K562 (cell line): Measurements from ENCODE around the gene SRPK2.

Source experiments
- BRCA1 ChIP-seq, 2 experiments: fragments of 450-650 bp in 1 of 2; sonication (generic) in 1 of 2; formaldehyde crosslinking in 1 of 2; IDR thresholded peaks; 2 replicates each; pipeline versions ENCODE4 v1.5.0 to v1.6.1; 2017 to 2020; ENCODE audit warnings: mild to moderate bottlenecking in 1 of 2, missing genetic modification reagents in 1 of 2
- EP300 ChIP-seq: IDR thresholded peaks from 2 replicates; pipeline ENCODE4 v1.6.1; 2012; ENCODE audit warnings: low read length, improper control_type of control experiment
- FOXA3 ChIP-seq, 2 experiments: fragments of 450-650 bp in 1 of 2; sonication (generic) in 1 of 2; formaldehyde crosslinking; IDR thresholded peaks in 1 of 2; conservative IDR thresholded peaks in 1 of 2; 2 replicates each; pipeline versions ENCODE4 v1.4.0 to v1.8.0; 2020 to 2022; ENCODE audit warnings: mild to moderate bottlenecking in 2 of 2, missing genetic modification reagents in 1 of 2
- GATA2 ChIP-seq: sonication (generic); formaldehyde crosslinking; IDR thresholded peaks from 2 replicates; pipeline ENCODE4 v1.4.0; 2020; ENCODE audit warnings: mild to moderate bottlenecking, missing genetic modification reagents
- GATAD2B ChIP-seq: fragments of 450-650 bp; IDR thresholded peaks from 2 replicates; pipeline ENCODE4 v1.6.1; 2017; ENCODE audit warnings: mild to moderate bottlenecking, borderline replicate concordance
- SPI1 ChIP-seq: IDR thresholded peaks from 2 replicates; pipeline ENCODE4 v1.6.1; 2011; ENCODE audit warnings: low read depth, low read length, control low read depth, borderline replicate concordance
- TAF1 ChIP-seq: IDR thresholded peaks from 2 replicates; pipeline ENCODE4 v1.6.1; 2011; ENCODE audit warnings: mild to moderate bottlenecking, low read length, moderate library complexity; ENCODE audit not compliant: insufficient read depth, control insufficient read depth, severe bottlenecking; ENCODE audit errors: extremely low read depth
- TCF7L2 ChIP-seq: fragments of 150-350 bp; IDR thresholded peaks from 2 replicates; pipeline ENCODE4 v1.6.1; 2016; ENCODE audit warnings: low read depth, mild to moderate bottlenecking, low read length, moderate library complexity
- TEAD4 ChIP-seq, 2 experiments: sonication (generic) in 1 of 2; formaldehyde crosslinking in 1 of 2; IDR thresholded peaks; 2 replicates each; pipeline versions ENCODE4 v1.6.1 to v1.8.0; 2012 to 2022; ENCODE audit warnings: borderline replicate concordance in 1 of 2, inconsistent platforms in 1 of 2, low read length in 1 of 2, mild to moderate bottlenecking in 1 of 2, missing genetic modification reagents in 1 of 2
- ZNF589 ChIP-seq: fragments of 200-800 bp; sonication (Bioruptor generic); IDR thresholded peaks from 2 replicates; pipeline ENCODE4 v1.6.1; 2016; ENCODE audit warnings: low read depth, missing genetic modification characterization, missing compliant biosample characterization

- TF ChIP-seq ZNF589 (CRISPR knock-in tag), result peak; percentile 46; the same call in 1 of the 2 replicates
- no peak for TF ChIP-seq TCF7L2
- TF ChIP-seq BRCA1 (IDR thresholded peaks at IDR 0.05), result no peak
- TF ChIP-seq BRCA1 (CRISPR knock-in tag; IDR thresholded peaks at IDR 0.05), result no peak
- no peak for TF ChIP-seq SPI1
- TF ChIP-seq GATAD2B, result 0 out of 2 replicates have a peak, but pooled peaks have one; percentile 29
- TF ChIP-seq EP300, result peak; percentile 31; the same call in 1 of the 2 replicates
- no peak for TF ChIP-seq FOXA3 (CRISPR knock-in tag; conservative IDR thresholded peaks at IDR 0.05 in 1 of 2, IDR thresholded peaks at IDR 0.05 in 1 of 2)
- 0 out of 2 replicates have a peak, but pooled peaks have one; percentile 17 for TF ChIP-seq GATA2 (CRISPR knock-in tag)
- no peak for TF ChIP-seq TAF1
- TF ChIP-seq TEAD4 (IDR thresholded peaks at IDR 0.05; ENCODE audit: low read length), result 0 out of 2 replicates have a peak, but pooled peaks have one; percentile 20
- no peak for TF ChIP-seq TEAD4 (CRISPR knock-in tag; IDR thresholded peaks at IDR 0.05; ENCODE audit: borderline replicate concordance)
Observed at GRCh38 chr7:105402221-105403095, 13.7 kb upstream of the SRPK2 start.
